ENCODE measurements around the gene NOLC1. TPM values are rescaled to one million over a fixed set of nuclear protein-coding genes. Genes with fewer than 3 reads are reported as not detected.

Gene NOLC1
- total and polyA plus RNA-seq, 11 donors = 10.1 to 67.5 (median 29.0) TPM

- DNase-seq (no peak), ATAC-seq (no peak)
- no peak for TF ChIP-seq POLR2A (IDR thresholded peaks at IDR 0.05)
- no peak for TF ChIP-seq CTCF (IDR thresholded peaks at IDR 0.05)
- peak overlapping the region in 11 of 12 donors; percentile 81 to 99 (median 96) for H3K27ac ChIP-seq
- peaks cover 0 to 39% (median 30%) of the 10 kb centered on the region in 12 donors for H3K4me1 ChIP-seq
- H3K4me3 ChIP-seq = peak overlapping the region in 10 of 12 donors; percentile 67 to 99 (median 89)
- H3K36me3 ChIP-seq = no peaks in the 10 kb centered on the region
- no peaks in the 10 kb centered on the region for H3K27me3 ChIP-seq
- H3K9me3 ChIP-seq = no peaks in the 10 kb centered on the region
- intact Hi-C loops (cut with DNase I) = loop anchor here in 4 of 10 donors (1.0 to 2.0 kb wide), 3 partner anchors 19 to 21 kb away; partner anchors contain the start of gene NOLC1 (in 3 of the 4)
- WGBS, 4 donors = 22 to 27% (median 22%) methylated on average over 8 of the region's 8 CpGs
Measured at GRCh38 chr10:102132193-102132562, 20.0 kb upstream of the NOLC1 start.

- ATAC-seq = peak; percentile 93 to 97 (median 96)
- no peaks in the 10 kb centered on the region for H3K27me3 ChIP-seq
- 0 to 1% (median 1%) methylated on average over 42 to 64 of the region's 64 CpGs for WGBS, 4 donors
- H3K4me3 ChIP-seq = peak within 1 kb of the TSS; percentile 67 to 99 (median 87)
- no peaks in the 10 kb centered on the region for H3K9me3 ChIP-seq
- H3K4me1 ChIP-seq = peaks cover 0 to 42% (median 32%) of the 10 kb centered on the region in 12 donors
- H3K27ac ChIP-seq = peak within 1 kb of the TSS; percentile 75 to 99 (median 96)
- TF ChIP-seq POLR2A (IDR thresholded peaks at IDR 0.05) = peak in 1 of 2 donors; percentile 77
- peak; percentile 87 to 97 (median 92) for TF ChIP-seq CTCF (IDR thresholded peaks at IDR 0.05)
- H3K36me3 ChIP-seq = peaks cover 0 to 5% (median 1%) of the 10 kb centered on the region in 9 donors
- peak; percentile 98 to 100 (median 99) for DNase-seq
- intact Hi-C loops (cut with DNase I) = loop anchor here in 6 of 10 donors (1.0 to 2.0 kb wide), 3 partner anchors 18 to 20 kb away; partner anchors contain the start of gene NOLC1 (in 5 of the 6)
Measured at GRCh38 chr10:102132563-102133372, 19.4 kb upstream of the NOLC1 start, which contains the start of gene PPRC1. PPRC1 (plus strand) TSS chr10:102133040; CDS start chr10:102133069, 29 bp downstream.

- 0 to 2% (median 1%) methylated on average over 32 to 48 of the region's 48 CpGs for WGBS, 4 donors
- Histone ChIP-seq H3K9me3 (no peaks in the 10 kb centered on the region), H3K36me3 (peaks cover 0 to 13% (median 9%) of the 10 kb centered on the region in 9 donors), H3K27ac (peak overlapping the region; percentile 75 to 99 (median 96)), H3K27me3 (no peaks in the 10 kb centered on the region), H3K4me1 (peaks cover 0 to 46% (median 32%) of the 10 kb centered on the region in 12 donors), H3K4me3 (peak overlapping the region; percentile 67 to 99 (median 87))
- DNase-seq (peak; percentile 78 to 85 (median 82)), ATAC-seq (peak; percentile 16 to 59 (median 52))
- no peak for TF ChIP-seq CTCF (IDR thresholded peaks at IDR 0.05)
- TF ChIP-seq POLR2A (IDR thresholded peaks at IDR 0.05) = no peak
- intact Hi-C loops (cut with DNase I) = loop anchor here in 5 of 10 donors (1.0 to 2.0 kb wide), 3 partner anchors 17 to 19 kb away; partner anchors contain the start of gene NOLC1 (in 4 of the 5)
Measured at GRCh38 chr10:102133373-102134195, 18.6 kb upstream of the NOLC1 start.

Data from heart left ventricle (tissue), 16 donors.